Endothelial cell of umbilical vein (primary cell): ENCODE data around the gene DIP2A. TPM values are rescaled to one million over a fixed set of nuclear protein-coding genes. Genes with fewer than 3 reads are reported as not detected.

Source experiments
- BruUV-seq: library from RNA; stranded (reverse); fragments of 400-500 nt; replicated peaks from 2 replicates; lab custom pipeline; 2021; lab: Mats Ljungman, UMichigan
- CTCF ChIA-PET: fragments of 300-600, 350-600 bp; sonication (Branson Sonifier 250); formaldehyde crosslinking; loops from one replicate; lab custom pipeline; 2021; ENCODE audit warnings: antibody characterized with exemption, inconsistent platforms; lab: Charles Lee
- POLR2A ChIA-PET: fragments of 300-600, 350-600 bp; sonication (Branson Sonifier 250); formaldehyde crosslinking; loops from one replicate; lab custom pipeline; 2021; ENCODE audit warnings: antibody characterized with exemption, inconsistent platforms; lab: Charles Lee
- DNase-seq: peaks from one replicate; pipeline ENCODE4 v3.0.0-alpha.2; 2011; ENCODE audit warnings: low read depth, low spot score
- FAIRE-seq: peaks from 2 replicates; lab custom pipeline; 2011; peaks lifted over from hg19 to GRCh38; lab: Jason Lieb, UNC
- H2AFZ ChIP-seq: 2 replicates; pipeline ENCODE4 v1.6.0; 2012; ENCODE audit warnings: low read depth, low read length, control low read depth, inconsistent platforms
- H3K27ac ChIP-seq: 2 replicates; pipeline ENCODE4 v1.5.1; 2011; ENCODE audit warnings: low read depth, mild to moderate bottlenecking, control low read depth, low read length, moderate library complexity; ENCODE audit not compliant: insufficient read depth
- H3K27me3 ChIP-seq, 2 experiments: 2 replicates each; pipeline versions ENCODE4 v1.6.0 to v1.6.1; 2011; ENCODE audit warnings: low read length in 2 of 2, mixed read lengths in 1 of 2; ENCODE audit not compliant: control insufficient read depth in 2 of 2, insufficient read depth in 2 of 2
- H3K36me3 ChIP-seq, 2 experiments: 2 replicates in 1 of 2; 3 replicates in 1 of 2; pipeline ENCODE4 v1.5.1; 2011; ENCODE audit warnings: low read length in 2 of 2, mild to moderate bottlenecking in 1 of 2, moderate library complexity in 1 of 2; ENCODE audit not compliant: control insufficient read depth in 2 of 2, insufficient read depth in 2 of 2; ENCODE audit errors: extremely low read depth in 1 of 2
- H3K4me1 ChIP-seq: 3 replicates; pipeline ENCODE4 v1.5.1; 2011; ENCODE audit warnings: mild to moderate bottlenecking, low read length; ENCODE audit not compliant: control insufficient read depth, insufficient read depth; ENCODE audit errors: extremely low read depth
- H3K4me2 ChIP-seq: 2 replicates; pipeline ENCODE4 v1.6.1; 2011; ENCODE audit warnings: low read length, control low read depth, mixed read lengths; ENCODE audit not compliant: insufficient read depth
- H3K4me3 ChIP-seq, 3 experiments: fragments of 200-600 bp in 1 of 3; sonication (generic), shearing (Covaris generic) in 1 of 3; replicated peaks in 1 of 3; 2 replicates each; pipeline ENCODE4 v1.5.1; 2011 to 2016; ENCODE audit warnings: control low read depth in 3 of 3, low read length in 3 of 3, mild to moderate bottlenecking in 2 of 3, inconsistent platforms in 1 of 3, low read depth in 1 of 3, moderate library complexity in 1 of 3; ENCODE audit not compliant: insufficient read depth in 1 of 3
- H3K79me2 ChIP-seq: 2 replicates; pipeline ENCODE4 v1.6.0; 2012; ENCODE audit warnings: low read length, inconsistent platforms; ENCODE audit not compliant: control insufficient read depth, insufficient read depth
- H3K9ac ChIP-seq: replicated peaks from 2 replicates; pipeline ENCODE3; 2011; ENCODE audit warnings: low read length, control low read depth; ENCODE audit not compliant: insufficient read depth; ENCODE audit errors: extremely low read depth
- H3K9me1 ChIP-seq: replicated peaks from 3 replicates; pipeline ENCODE4 v1.6.0; 2011; ENCODE audit warnings: mild to moderate bottlenecking, low read length; ENCODE audit not compliant: control insufficient read depth, insufficient read depth; ENCODE audit errors: extremely low read depth
- H3K9me3 ChIP-seq: replicated peaks from 2 replicates; pipeline ENCODE4 v1.5.1; 2012; ENCODE audit warnings: low read length, inconsistent platforms; ENCODE audit not compliant: control insufficient read depth, insufficient read depth
- H4K20me1 ChIP-seq: replicated peaks from 2 replicates; pipeline ENCODE3; 2011; ENCODE audit warnings: mild to moderate bottlenecking, low read length; ENCODE audit not compliant: control insufficient read depth, insufficient read depth; ENCODE audit errors: extremely low read depth
- CTCF ChIP-seq, 2 donors: IDR thresholded peaks; 1 replicate in 1 of 2; 2 replicates in 1 of 2; pipeline ENCODE4 v1.5.1; 2011; ENCODE audit warnings: low read length in 2 of 2, mild to moderate bottlenecking in 2 of 2, moderate library complexity in 2 of 2, control low read depth in 1 of 2, inconsistent platforms in 1 of 2, low read depth in 1 of 2; ENCODE audit not compliant: insufficient read depth in 1 of 2; ENCODE audit errors: extremely low read depth in 1 of 2
- EZH2 ChIP-seq: IDR thresholded peaks from 2 replicates; pipeline ENCODE4 v1.6.1; 2012; ENCODE audit warnings: borderline replicate concordance, low read depth, mild to moderate bottlenecking, moderate library complexity, low read length, inconsistent platforms; ENCODE audit not compliant: severe bottlenecking
- FOS ChIP-seq: IDR thresholded peaks from 2 replicates; pipeline ENCODE4 v1.6.1; 2011; ENCODE audit warnings: mild to moderate bottlenecking, low read length, moderate library complexity, borderline replicate concordance; ENCODE audit not compliant: insufficient read depth
- GATA2 ChIP-seq: IDR thresholded peaks from 2 replicates; pipeline ENCODE4 v1.7.0; 2011; ENCODE audit warnings: low read depth, mild to moderate bottlenecking, moderate library complexity, mixed read lengths, low read length; ENCODE audit not compliant: insufficient read length, insufficient read depth
- JUN ChIP-seq: IDR thresholded peaks from 2 replicates; pipeline ENCODE4 v1.6.1; 2011; ENCODE audit warnings: borderline replicate concordance, low read depth; ENCODE audit not compliant: insufficient read length, insufficient read depth
- POLR2A ChIP-seq: IDR thresholded peaks from 2 replicates; pipeline ENCODE4 v1.6.1; 2012; ENCODE audit warnings: low read depth, mild to moderate bottlenecking, control low read depth, low read length
- POLR2AphosphoS5 ChIP-seq: IDR thresholded peaks from 2 replicates; pipeline ENCODE4 v1.6.1; 2012; ENCODE audit warnings: low read depth, mild to moderate bottlenecking, control low read depth, low read length, moderate library complexity; ENCODE audit not compliant: insufficient read depth
- dilution Hi-C: fragments of 300-500 bp; cut with MboI; formaldehyde crosslinking; loops from one replicate; pipeline ENCODE4 v1.15.0; 2019; ENCODE audit warnings: low sequenced_read_pairs; ENCODE audit not compliant: extremely low pct_ligation_motif_present
- intact Hi-C: fragments of 100-400 bp; cut with micrococcal nuclease; formaldehyde crosslinking; loops from one replicate; pipeline ENCODE4 v1.10.0; 2022
- polyA plus RNA-seq, 4 experiments: library from polyadenylated mRNA; depleted of rRNA in 3 of 4; stranded (reverse) in 3 of 4; unstranded in 1 of 4; fragments of >200 nt; gene quantifications; 2 replicates each; pipeline versions ENCODE4 v1.2.1 to v1.2.3, GENCODE V29; 2011 to 2012; ENCODE audit warnings: missing spikeins in 1 of 4
- total RNA-seq: library from RNA; stranded (reverse); gene quantifications from 2 replicates; pipeline ENCODE4 v1.2.3, GENCODE V29; 2021
- TF ChIP-seq, protein P1 (sequence below): IDR thresholded peaks from 2 replicates; pipeline ENCODE4 v1.6.1; 2011; ENCODE audit not compliant: insufficient read depth, insufficient read length

DIP2A gene
- total and polyA plus RNA-seq, 2 donors (not counting 3 experiments of a cell fraction or from before 2014, with no cell fraction given): 34.5 to 62.1 TPM

DNA sequence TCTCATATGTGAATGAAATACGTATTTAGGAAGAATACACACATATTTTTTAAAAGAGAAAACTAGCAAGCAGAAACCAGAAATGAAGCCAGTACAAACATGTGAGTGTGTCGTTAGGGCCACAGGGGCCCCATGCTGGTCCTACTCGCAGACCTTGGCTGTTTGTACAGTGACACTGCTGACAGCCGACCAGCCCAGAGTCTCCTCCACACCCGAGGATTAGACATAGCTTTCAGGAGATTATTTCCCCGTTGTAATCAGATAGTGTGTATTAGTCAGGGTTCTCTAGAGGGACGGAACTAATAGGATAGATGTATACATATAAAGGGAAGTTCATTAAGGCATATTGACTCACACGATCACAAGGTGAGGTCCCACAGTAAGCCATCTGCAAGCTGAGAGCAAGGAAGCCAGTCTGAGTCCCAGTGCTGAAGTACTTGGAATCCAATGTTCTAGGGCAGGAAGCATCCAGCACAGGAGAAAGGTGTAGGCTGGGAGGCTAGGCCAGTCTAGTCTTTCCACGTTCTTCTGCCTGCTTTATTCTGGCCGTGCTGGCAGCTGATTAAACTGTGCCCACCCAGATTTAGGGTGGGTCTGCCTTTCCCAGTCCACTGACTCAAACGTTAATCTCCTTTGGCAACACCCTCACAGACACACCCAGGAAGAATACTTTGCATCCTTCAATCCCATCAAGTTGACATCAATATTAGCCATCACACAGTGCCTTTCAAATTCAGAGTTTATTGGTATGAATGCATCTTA, 51.2 kb downstream of the DIP2A start:
- Histone ChIP-seq H4K20me1 (peaks cover 3% of the 10 kb centered on the region), H3K9ac (no peak overlapping the region), H3K4me3 (no peak overlapping the region), H3K4me1 (peaks cover 6% of the 10 kb centered on the region), H3K4me2 (no peak overlapping the region), H3K9me1 (no peaks in the 10 kb centered on the region), H3K9me3 (no peaks in the 10 kb centered on the region), H3K27me3 (no peaks in the 10 kb centered on the region), H3K27ac (no peak overlapping the region), H2AFZ (no peak overlapping the region), H3K79me2 (peaks cover 2% of the 10 kb centered on the region), H3K36me3 (peaks cover 13 to 20% of the 10 kb centered on the region in 2 experiments)
- POLR2A ChIA-PET: no interaction called here
- FAIRE-seq (no peak), DNase-seq (peak; percentile 56)
- CTCF ChIA-PET: interaction anchor here (2.8 kb wide), 1 partner anchor 9 kb away, joined by 12 read pairs; no protein-coding TSS in a partner anchor
- TF ChIP-seq JUN (no peak), GATA2 (peak; percentile 64), FOS (peak; percentile 18)
- dilution Hi-C loops: no loop called here
- intact Hi-C loops: no loop called here
- BruUV-seq: no TSS peak

- peaks cover 3% of the 10 kb centered on the region for H3K79me2 ChIP-seq
- FAIRE-seq (peak; percentile 72), DNase-seq (peak; percentile 75)
- peaks cover 17% of the 10 kb centered on the region for H3K4me1 ChIP-seq
- H3K9ac ChIP-seq: no peak overlapping the region
- H3K4me2 ChIP-seq: peak overlapping the region; percentile 10
- H2AFZ ChIP-seq: no peak overlapping the region
- H3K4me3 ChIP-seq: no peak overlapping the region
- H3K9me3 ChIP-seq: no peaks in the 10 kb centered on the region
- H4K20me1 ChIP-seq: peaks cover 3% of the 10 kb centered on the region
- TF ChIP-seq EZH2: no peak
- TF ChIP-seq, protein P1, sequence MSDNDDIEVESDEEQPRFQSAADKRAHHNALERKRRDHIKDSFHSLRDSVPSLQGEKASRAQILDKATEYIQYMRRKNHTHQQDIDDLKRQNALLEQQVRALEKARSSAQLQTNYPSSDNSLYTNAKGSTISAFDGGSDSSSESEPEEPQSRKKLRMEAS: no peak
- TF ChIP-seq CTCF (IDR thresholded peaks at IDR 0.05; ENCODE audit: extremely low read depth in 1 of 2, insufficient read depth in 1 of 2, low read depth in 1 of 2, low read length in 2 of 2): no peak
- TF ChIP-seq POLR2A: no peak
- TF ChIP-seq POLR2AphosphoS5: no peak
- no peak for TF ChIP-seq GATA2
- no peak for TF ChIP-seq JUN
- intact Hi-C loops (loop anchor here (5.0 kb wide), 1 partner anchor 58 kb away; the partner anchor contains the start of gene DIP2A), dilution Hi-C loops (no loop called here)
- no peaks in the 10 kb centered on the region for H3K27me3 ChIP-seq
- ChIA-PET POLR2A (interaction anchor here (0.6 kb wide), 1 partner anchor 47 kb away, joined by 4 read pairs; no protein-coding TSS in a partner anchor), CTCF (interaction anchor here (1.1 to 1.8 kb wide), 2 partner anchors 14 to 125 kb away, joined by 4 to 10 read pairs; no protein-coding TSS in a partner anchor)
- no peaks in the 10 kb centered on the region for H3K9me1 ChIP-seq
- no TSS peak for BruUV-seq
- peaks cover 11 to 13% of the 10 kb centered on the region in 2 experiments for H3K36me3 ChIP-seq
- H3K27ac ChIP-seq: peak overlapping the region; percentile 32
Measured at GRCh38 chr21:46515109-46515508, 56.4 kb downstream of the DIP2A start.
